ENCODE data around the gene PBOV1.

Gene PBOV1

GRCh38 chr6:138239774-138240173 is 21.5 kb upstream of the PBOV1 start:
- TF ChIP-seq CTCF (IDR thresholded peaks at IDR 0.05; ENCODE audit: insufficient read depth, low read depth, low read length, missing control alignments) = no peak
- DNase-seq (ENCODE audit: low read depth) = no peak
- no peak overlapping the region for H3K4me3 ChIP-seq (ENCODE audit: low read length)

- H3K4me3 ChIP-seq (ENCODE audit: low read length) = no peak overlapping the region
- DNase-seq (ENCODE audit: low read depth) = no peak
- TF ChIP-seq CTCF (IDR thresholded peaks at IDR 0.05; ENCODE audit: insufficient read depth, low read depth, low read length, missing control alignments) = no peak
Observed at GRCh38 chr6:138238368-138238767, 20.1 kb upstream of the PBOV1 start.

- no peak for TF ChIP-seq CTCF (IDR thresholded peaks at IDR 0.05; ENCODE audit: insufficient read depth, low read depth, low read length, missing control alignments)
- no peak overlapping the region for H3K4me3 ChIP-seq (ENCODE audit: low read length)
Observed at GRCh38 chr6:138237463-138237862, 19.2 kb upstream of the PBOV1 start.

GRCh38 chr6:138235693-138236092 is 17.4 kb upstream of the PBOV1 start:
- H3K4me3 ChIP-seq (ENCODE audit: low read length) = no peak overlapping the region
- DNase-seq (ENCODE audit: low read depth) = no peak
- no peak for TF ChIP-seq CTCF (IDR thresholded peaks at IDR 0.05; ENCODE audit: insufficient read depth, low read depth, low read length, missing control alignments)

More at GRCh38 chr6:138237463-138237862, 19.2 kb upstream of the PBOV1 start:
- no peak for DNase-seq (ENCODE audit: low read depth)

- no peak for TF ChIP-seq CTCF (IDR thresholded peaks at IDR 0.05; ENCODE audit: insufficient read depth, low read depth, low read length, missing control alignments)
- no peak for DNase-seq (ENCODE audit: low read depth)
- no peak overlapping the region for H3K4me3 ChIP-seq (ENCODE audit: low read length)
Observed at GRCh38 chr6:138235205-138235604, 16.9 kb upstream of the PBOV1 start.

- no peak overlapping the region for H3K4me3 ChIP-seq (ENCODE audit: low read length)
- peak; percentile 94 for DNase-seq (ENCODE audit: low read depth)
- no peak for TF ChIP-seq CTCF (IDR thresholded peaks at IDR 0.05; ENCODE audit: insufficient read depth, low read depth, low read length, missing control alignments)
Observed at GRCh38 chr6:138234363-138234762, 16.1 kb upstream of the PBOV1 start.

- H3K4me3 ChIP-seq (ENCODE audit: low read length) = no peak overlapping the region
- TF ChIP-seq CTCF (IDR thresholded peaks at IDR 0.05; ENCODE audit: insufficient read depth, low read depth, low read length, missing control alignments) = no peak
- DNase-seq (ENCODE audit: low read depth) = peak; percentile 69
Observed at GRCh38 chr6:138231381-138231886, 13.1 kb upstream of the PBOV1 start.
